HG03558 (cell line): ENCODE results near the gene CCDC197.

Source experiments
- ATAC-seq: cut with Tn5 transposase; IDR thresholded peaks from one replicate; pipeline ENCODE4 v1.9.1; 2021; ENCODE audit warnings: moderate number of reproducible peaks; ENCODE audit not compliant: unreplicated experiment; ENCODE audit errors: extremely low read depth

The CCDC197 gene

GRCh38 chr14:93976477-93977057 is 20.5 kb upstream of the CCDC197 start, which contains the start of gene ASB2:
Gene ASB2, minus strand, starts transcription at chr14:93976570. Its CDS starts 12,031 bp downstream, at chr14:93964539.
- no peak for ATAC-seq

- no peak for ATAC-seq
These were observed 19.9 kb upstream of the CCDC197 start for GRCh38 chr14:93977171-93977570.

GRCh38 chr14:93977790-93978581 is 19.1 kb upstream of the CCDC197 start:
- peak; percentile 20 for ATAC-seq

- no peak for ATAC-seq
These were observed 18.4 kb upstream of the CCDC197 start for GRCh38 chr14:93978735-93979134.

GRCh38 chr14:93980456-93981201 is 16.5 kb upstream of the CCDC197 start:
- no peak for ATAC-seq

- ATAC-seq = no peak
These were observed 15.5 kb upstream of the CCDC197 start for GRCh38 chr14:93981316-93982229.

- ATAC-seq = no peak
These were observed 14.7 kb upstream of the CCDC197 start for GRCh38 chr14:93982230-93983007.

- no peak for ATAC-seq
These were observed 13.0 kb upstream of the CCDC197 start for GRCh38 chr14:93984070-93984469.

- ATAC-seq = no peak
These were observed 12.1 kb upstream of the CCDC197 start for GRCh38 chr14:93984987-93985410.

GRCh38 chr14:93986955-93987354 is 10.1 kb upstream of the CCDC197 start:
- no peak for ATAC-seq

- ATAC-seq = no peak
These were observed 9.7 kb upstream of the CCDC197 start for GRCh38 chr14:93987376-93987775.

- no peak for ATAC-seq
These were observed 9.2 kb upstream of the CCDC197 start for GRCh38 chr14:93987815-93988476.

- peak; percentile 59 for ATAC-seq
These were observed 7.2 kb upstream of the CCDC197 start for GRCh38 chr14:93989939-93990338.

- ATAC-seq = no peak
These were observed 5.9 kb upstream of the CCDC197 start for GRCh38 chr14:93991212-93991611.

GRCh38 chr14:93991649-93992048 is 5.5 kb upstream of the CCDC197 start:
- ATAC-seq = no peak

- no peak for ATAC-seq
These were observed 3.7 kb upstream of the CCDC197 start for GRCh38 chr14:93993382-93993781.

- ATAC-seq = no peak
These were observed 2.0 kb upstream of the CCDC197 start for GRCh38 chr14:93994919-93995682.

- ATAC-seq = no peak
These were observed 888 bp upstream of the CCDC197 start for GRCh38 chr14:93996130-93996695.
